ENCODE results near the gene ATG7.

DNA sequence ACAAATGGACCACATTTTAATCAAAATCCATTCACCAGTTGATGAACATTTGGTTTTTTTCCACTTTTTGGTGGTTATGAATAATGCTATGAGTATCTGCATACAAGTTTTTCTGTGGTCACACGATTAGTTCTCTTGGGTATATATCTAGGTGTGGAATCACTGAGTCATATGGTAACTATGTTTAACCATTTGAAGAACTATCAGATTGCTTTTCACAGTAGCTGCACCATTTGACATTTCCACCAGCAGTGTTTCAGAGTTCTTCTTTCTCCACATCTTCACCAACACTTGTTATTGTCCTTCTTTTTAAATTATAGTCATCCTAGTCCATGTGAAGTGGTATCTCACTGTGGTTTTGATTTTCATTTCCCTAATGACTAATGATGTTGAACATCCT lies 33.3 kb upstream of the ATG7 start:
- no peak for TF ChIP-seq NFIC (IDR thresholded peaks at IDR 0.05; ENCODE audit: low read depth, low read length)
- TF ChIP-seq MEF2A (IDR thresholded peaks at IDR 0.05; ENCODE audit: insufficient read depth, low read depth, low read length), result no peak
- TF ChIP-seq, protein P1, sequence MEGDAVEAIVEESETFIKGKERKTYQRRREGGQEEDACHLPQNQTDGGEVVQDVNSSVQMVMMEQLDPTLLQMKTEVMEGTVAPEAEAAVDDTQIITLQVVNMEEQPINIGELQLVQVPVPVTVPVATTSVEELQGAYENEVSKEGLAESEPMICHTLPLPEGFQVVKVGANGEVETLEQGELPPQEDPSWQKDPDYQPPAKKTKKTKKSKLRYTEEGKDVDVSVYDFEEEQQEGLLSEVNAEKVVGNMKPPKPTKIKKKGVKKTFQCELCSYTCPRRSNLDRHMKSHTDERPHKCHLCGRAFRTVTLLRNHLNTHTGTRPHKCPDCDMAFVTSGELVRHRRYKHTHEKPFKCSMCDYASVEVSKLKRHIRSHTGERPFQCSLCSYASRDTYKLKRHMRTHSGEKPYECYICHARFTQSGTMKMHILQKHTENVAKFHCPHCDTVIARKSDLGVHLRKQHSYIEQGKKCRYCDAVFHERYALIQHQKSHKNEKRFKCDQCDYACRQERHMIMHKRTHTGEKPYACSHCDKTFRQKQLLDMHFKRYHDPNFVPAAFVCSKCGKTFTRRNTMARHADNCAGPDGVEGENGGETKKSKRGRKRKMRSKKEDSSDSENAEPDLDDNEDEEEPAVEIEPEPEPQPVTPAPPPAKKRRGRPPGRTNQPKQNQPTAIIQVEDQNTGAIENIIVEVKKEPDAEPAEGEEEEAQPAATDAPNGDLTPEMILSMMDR (IDR thresholded peaks at IDR 0.05 in 2 of 3, conservative IDR thresholded peaks at IDR 0.05 in 1 of 3; ENCODE audit: control insufficient read depth in 2 of 3, extremely low read depth in 1 of 3, insufficient read depth in 1 of 3, low read depth in 3 of 3, low read length in 3 of 3), result no peak
- TF ChIP-seq IRF5 (IDR thresholded peaks at IDR 0.05; ENCODE audit: borderline replicate concordance), result no peak
- no peak for TF ChIP-seq MTA3 (IDR thresholded peaks at IDR 0.05; ENCODE audit: borderline replicate concordance, low read length)
- no peak for TF ChIP-seq CHD1 (IDR thresholded peaks at IDR 0.05; ENCODE audit: low read depth, low read length)
- no peak for TF ChIP-seq POLR2A (IDR thresholded peaks at IDR 0.05; ENCODE audit: low read depth, low read length)
- TF ChIP-seq EZH2 (IDR thresholded peaks at IDR 0.05; ENCODE audit: borderline replicate concordance, control insufficient read depth, low read depth, low read length), result no peak
- TF ChIP-seq CEBPB (IDR thresholded peaks at IDR 0.05; ENCODE audit: borderline replicate concordance in 1 of 2, low read depth in 2 of 2, low read length in 2 of 2), result no peak
- TF ChIP-seq SP1 (IDR thresholded peaks at IDR 0.05; ENCODE audit: low read depth, low read length), result no peak
- TF ChIP-seq RAD21 (IDR thresholded peaks at IDR 0.05; ENCODE audit: insufficient read depth, low read depth, low read length), result no peak
- TF ChIP-seq YBX1 (IDR thresholded peaks at IDR 0.05), result no peak
